ENCODE data around the gene PRSS3.
"Not testable (repeated sequence)": the region's sequence is repeated elsewhere in the genome, so short reads cannot be mapped to it uniquely, and the experiment has no call there.

PRSS3 gene

GRCh38 chr9:33795281-33795680, at the start of gene PRSS3:
Gene PRSS3 (plus strand): TSS chr9:33795561. CDS start chr9:33795574, 13 bp downstream.
- DNase-seq, result peak; percentile 75

- no peak for DNase-seq
Measured at GRCh38 chr9:33748633-33749304, 46.6 kb upstream of the PRSS3 start.

GRCh38 chr9:33749305-33749654, 46.1 kb upstream of the PRSS3 start:
- not testable (repeated sequence) for DNase-seq

GRCh38 chr9:33750307-33750838, 45.0 kb upstream of the PRSS3 start:
- no peak for DNase-seq

DNA sequence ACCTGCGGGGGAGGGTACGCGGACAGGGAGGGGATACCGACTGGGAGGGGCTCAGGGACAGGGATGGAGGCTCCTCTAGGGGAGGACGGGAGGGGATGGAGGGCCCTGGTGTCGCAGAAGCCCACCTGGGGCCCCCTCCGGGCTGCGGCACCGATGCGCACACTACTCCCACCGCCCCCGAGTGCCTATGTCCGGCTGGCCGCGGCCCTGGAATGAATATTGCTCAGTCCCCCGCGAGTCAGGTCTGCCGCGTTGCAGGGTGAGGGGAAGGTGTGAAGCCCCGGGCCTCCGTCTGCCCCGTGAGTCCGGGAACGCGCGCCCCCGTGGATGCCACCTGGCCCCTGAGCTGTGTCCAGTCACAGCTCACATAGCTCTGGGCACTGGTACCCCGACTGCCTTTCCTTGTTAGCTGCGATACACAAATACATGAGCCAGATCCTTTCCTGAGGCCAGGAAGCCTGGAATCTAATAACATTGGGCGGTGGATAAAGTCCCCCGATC, 44.5 kb upstream of the PRSS3 start:
- no peak for DNase-seq

DNA sequence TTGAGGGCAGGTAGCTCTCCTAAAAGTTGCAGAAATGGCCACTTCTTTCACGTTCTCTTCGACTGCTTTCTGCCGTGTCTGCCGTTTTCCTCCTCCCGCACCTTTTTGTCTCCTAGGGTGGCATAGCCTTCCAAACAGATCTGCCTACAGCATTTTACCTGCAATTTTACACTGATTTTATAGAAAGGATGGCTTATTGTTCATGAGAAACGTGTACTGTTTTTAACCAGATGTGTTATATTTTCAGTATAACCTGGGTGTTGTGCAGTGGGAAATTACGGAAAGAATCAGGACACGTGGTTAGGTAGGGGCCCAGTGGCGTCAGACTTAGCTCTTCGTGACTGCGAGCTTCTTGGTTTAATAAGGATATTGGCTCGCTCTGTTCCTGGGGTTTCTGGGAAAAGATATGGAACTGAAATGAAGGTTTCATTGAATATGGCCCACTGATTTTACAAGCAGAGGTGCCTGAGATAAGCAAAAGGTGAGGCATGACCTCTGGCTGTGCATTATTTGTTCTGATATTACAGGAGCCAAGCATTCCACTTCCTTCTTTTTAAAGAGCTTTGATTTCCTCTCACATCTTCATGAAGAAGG, 43.7 kb upstream of the PRSS3 start:
- no peak for DNase-seq

DNA sequence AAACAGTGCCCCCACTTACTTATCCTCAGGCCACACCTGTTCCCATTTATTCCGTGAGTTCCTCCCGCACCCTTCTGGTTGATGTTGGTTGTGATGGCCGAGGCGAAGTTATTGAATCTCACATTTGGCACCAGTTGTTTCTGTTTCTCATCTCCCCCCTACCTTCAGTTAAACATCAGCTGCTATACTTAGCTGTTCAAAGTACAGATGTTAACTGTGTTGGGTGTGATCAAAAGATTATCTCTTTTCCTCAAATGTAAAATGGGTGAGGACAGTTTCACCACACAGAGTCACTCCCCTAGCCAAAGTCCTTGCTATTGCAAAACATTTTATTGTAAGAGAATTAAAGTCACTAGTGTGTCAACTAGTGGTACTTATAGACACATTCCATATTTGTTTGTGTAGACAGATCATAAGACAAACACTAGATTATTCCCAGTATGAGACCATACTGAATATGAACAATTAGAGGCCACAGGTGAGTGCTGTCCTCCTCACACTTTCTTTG, 43.2 kb upstream of the PRSS3 start:
- DNase-seq, result no peak

DNA sequence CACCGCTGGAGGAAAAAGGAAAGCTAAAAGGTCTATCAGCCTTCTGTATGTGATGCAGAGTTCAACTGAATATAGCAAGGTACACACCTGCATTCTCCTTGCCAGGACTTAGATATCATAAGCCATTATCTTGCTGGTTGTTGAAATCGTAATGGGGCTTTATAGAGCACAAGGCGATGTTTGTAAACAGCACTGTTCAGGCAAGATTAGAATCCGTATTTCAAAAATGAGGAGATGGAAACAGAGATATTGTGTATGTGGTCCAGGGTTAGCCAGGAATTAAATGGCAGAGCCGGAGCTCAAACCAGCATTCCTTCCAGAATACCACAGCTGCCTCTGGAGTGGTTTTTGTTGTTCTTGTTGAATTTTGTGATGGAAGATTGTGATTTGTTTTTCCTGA, 42.6 kb upstream of the PRSS3 start:
- not testable (repeated sequence) for DNase-seq

DNA sequence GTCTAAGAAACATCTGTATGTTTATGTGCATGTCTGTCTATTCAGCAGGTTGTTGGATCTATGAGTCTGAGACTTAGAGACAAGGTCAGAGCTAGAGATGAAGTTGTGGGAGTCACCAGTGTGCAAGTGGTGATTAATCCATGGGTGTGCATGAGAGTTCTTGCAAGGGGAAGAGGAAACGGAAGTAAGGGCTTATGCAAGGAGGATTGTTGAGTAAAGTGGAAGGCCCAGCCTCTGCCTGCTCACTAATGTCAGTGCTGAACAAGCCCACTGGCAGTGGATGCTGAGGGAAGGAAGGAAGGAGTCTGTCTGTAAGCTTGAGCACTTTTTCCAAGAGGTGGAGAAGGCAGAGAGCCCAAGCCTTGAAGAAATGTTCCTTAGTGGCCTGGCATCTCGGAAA, 35.7 kb upstream of the PRSS3 start:
- DNase-seq, result not testable (repeated sequence)

GRCh38 chr9:33762343-33762742, 33.0 kb upstream of the PRSS3 start:
- DNase-seq, result no peak

DNA sequence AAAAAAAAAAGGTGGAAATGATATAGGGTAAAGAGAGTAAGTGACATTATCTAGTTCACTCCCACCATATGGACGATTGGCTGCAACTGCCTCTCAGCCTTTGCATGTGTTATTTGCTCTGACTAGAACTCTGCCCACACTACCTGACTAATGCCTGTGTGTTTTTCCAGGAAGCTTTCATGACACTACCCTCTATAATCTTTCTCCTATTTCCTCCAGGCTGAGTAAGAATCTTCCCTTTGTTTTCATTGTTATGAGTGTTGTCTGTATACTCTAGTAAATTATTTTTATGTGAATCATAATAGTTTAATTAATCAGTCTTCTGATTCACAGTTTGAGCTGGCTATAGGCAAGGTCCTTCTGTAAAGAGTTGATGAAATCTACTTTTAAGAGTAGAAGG, 31.7 kb upstream of the PRSS3 start:
- not testable (repeated sequence) for DNase-seq

DNA sequence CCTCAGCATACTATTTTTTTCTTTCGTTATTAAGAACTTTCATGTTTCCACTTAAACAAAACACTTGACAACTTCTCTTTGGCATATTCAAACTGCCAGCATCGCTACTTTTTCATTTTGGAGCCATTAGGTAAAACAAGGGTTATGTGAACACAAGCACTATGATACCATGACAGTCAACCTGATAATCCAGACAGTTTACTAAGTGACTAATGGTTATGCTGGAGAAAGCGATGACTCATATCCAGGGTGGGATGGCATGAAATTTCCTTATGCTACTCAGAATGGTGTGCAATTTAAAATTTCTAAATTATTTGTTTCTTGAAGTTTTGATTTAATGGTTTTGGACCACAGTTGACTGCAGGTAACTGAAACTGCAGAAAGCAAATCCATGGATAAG, 29.9 kb upstream of the PRSS3 start:
- no peak for DNase-seq

GRCh38 chr9:33770156-33770880, 25.0 kb upstream of the PRSS3 start:
- not testable (repeated sequence) for DNase-seq

GRCh38 chr9:33773135-33773534, 22.2 kb upstream of the PRSS3 start:
- not testable (repeated sequence) for DNase-seq

- DNase-seq, result not testable (repeated sequence)
Measured at GRCh38 chr9:33774074-33774659, 21.2 kb upstream of the PRSS3 start.

DNA sequence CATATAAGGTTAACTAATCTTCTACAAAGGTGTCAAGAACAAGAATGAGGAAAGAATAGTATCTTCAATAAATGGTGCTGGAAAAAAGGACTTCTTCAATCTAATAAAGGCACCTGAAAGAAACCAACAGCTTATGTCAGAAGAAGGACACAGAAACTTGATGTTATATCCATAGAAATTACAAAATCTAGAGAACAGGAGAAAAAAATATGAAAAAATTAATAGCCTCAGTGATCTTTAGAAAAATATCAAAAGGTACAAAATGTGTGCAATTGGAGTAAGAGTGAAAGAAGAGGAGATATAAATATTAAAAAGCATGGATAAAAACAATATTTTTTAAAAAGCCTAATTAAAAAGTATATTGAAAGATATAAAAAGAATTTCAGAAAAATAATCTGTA, 18.8 kb upstream of the PRSS3 start:
- DNase-seq, result no peak

- peak; percentile 63 for DNase-seq
Measured at GRCh38 chr9:33778700-33779351, 16.5 kb upstream of the PRSS3 start.

- no peak for DNase-seq
Measured at GRCh38 chr9:33780276-33780675, 15.1 kb upstream of the PRSS3 start.

GRCh38 chr9:33781736-33782135, 13.6 kb upstream of the PRSS3 start:
- DNase-seq, result peak; percentile 66

DNA sequence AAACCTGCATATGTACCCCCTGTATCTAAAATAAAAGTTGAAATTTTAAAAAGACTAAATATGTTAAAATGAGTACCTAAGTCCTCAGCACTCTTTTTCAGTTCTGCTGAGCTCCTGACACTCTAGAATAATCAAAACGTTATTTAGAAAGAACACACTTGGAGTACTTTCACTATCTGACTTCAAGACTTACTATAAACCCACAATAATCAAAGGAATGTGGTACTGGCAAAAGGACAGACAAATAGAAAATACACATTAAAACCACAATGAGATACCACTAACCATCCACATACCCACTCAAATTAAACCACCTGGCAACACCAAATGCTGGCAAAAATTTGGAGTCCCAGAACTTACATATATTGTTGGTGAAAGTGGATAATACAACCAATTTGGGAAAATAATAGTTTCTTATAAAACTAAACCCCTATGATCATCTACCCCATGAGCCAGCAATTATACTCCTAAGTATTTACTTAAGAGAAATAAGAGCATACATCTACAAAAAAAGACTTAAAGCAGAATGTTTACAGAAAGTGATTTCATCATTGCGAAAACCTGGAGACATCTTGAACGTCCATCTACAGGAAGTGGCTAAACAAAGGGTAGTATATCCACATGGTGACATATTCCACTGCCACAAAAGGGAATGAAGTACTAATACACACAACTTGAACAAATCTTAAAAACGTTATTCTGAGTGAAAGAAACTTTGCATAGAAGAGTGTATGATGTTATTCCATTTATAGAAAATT, 12.8 kb upstream of the PRSS3 start:
- no peak for DNase-seq

GRCh38 chr9:33785914-33786313, 9.4 kb upstream of the PRSS3 start:
- no peak for DNase-seq

- DNase-seq, result no peak
Measured at GRCh38 chr9:33786681-33787080, 8.7 kb upstream of the PRSS3 start.
